ENCODE measurements around the gene RBMS2. TPM values are rescaled to one million over a fixed set of nuclear protein-coding genes. Genes with fewer than 3 reads are reported as not detected.
"Not testable (repeated sequence)": the region's sequence is repeated elsewhere in the genome, so short reads cannot be mapped to it uniquely, and the experiment has no call there.

The RBMS2 gene
- total RNA-seq (2014; rRNA removed; shearing (Covaris generic)): 9.3 and 9.4 TPM in 2 replicates

DNA sequence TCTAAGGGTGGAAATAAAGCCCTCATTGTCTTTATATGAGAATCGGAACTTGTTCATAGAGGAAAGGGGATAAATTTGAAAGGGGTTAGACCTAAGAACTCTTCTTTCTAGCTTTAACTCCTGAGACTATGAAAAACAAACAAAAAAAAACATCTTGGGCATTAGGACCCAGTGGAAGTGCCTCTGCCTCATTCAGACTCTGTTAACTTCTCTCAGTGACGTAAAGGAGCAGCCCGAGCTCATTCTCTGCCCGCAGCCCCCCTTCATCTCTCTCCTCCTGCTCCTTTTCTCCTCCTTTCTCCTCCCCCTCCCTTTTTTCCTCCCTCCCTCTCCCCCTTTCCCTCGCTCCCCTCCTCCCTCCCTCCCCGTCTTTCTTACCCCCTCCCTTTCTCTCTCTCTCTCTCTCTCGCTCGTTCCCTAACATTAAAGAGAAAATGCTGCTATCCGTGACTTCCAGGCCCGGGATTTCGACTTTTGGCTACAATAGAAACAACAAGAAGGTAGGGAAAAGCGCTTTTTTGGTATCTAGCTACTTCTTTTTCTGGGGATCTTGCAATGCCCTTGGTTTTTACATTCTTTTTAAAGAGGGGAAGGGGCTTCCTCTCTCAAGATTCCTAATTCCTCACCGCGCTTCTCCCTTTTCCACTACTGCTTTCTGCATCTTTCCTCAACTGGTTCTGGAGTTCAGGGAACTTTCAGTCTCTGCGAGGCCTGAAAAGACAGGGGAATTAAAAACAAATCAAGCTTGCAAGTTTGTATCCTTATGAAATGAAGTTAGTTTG is at the start of gene RBMS2:
RBMS2 (plus strand) TSS at position 231 of the 782 bp plus-strand sequence; CDS start at position 435, 204 bp downstream.
- Histone ChIP-seq H3K4me1 (peaks cover 10% of the 10 kb centered on the region), H3K36me3 (no peaks in the 10 kb centered on the region), H3K27me3 (no peaks in the 10 kb centered on the region), H3K9me3 (replicated peaks) (no peaks in the 10 kb centered on the region), H3K27ac (peak within 1 kb of the TSS; percentile 59), H3K4me3 (peak within 1 kb of the TSS; percentile 79)
- peak; percentile 82 to 87 for DNase-seq

GRCh38 chr12:56474389-56474788 is 47.2 kb upstream of the RBMS2 start:
- no peaks in the 10 kb centered on the region for H3K27me3 ChIP-seq
- no peak for DNase-seq
- peaks cover 7% of the 10 kb centered on the region; the same call in 1 of the 2 replicates for H3K36me3 ChIP-seq
- no peak overlapping the region for H3K27ac ChIP-seq
- no peak overlapping the region for H3K4me3 ChIP-seq
- H3K4me1 ChIP-seq: no peaks in the 10 kb centered on the region
- no peaks in the 10 kb centered on the region for H3K9me3 ChIP-seq (replicated peaks)

- no peak overlapping the region for H3K4me3 ChIP-seq
- peaks cover 7% of the 10 kb centered on the region; the same call in 1 of the 2 replicates for H3K36me3 ChIP-seq
- H3K4me1 ChIP-seq: no peaks in the 10 kb centered on the region
- no peaks in the 10 kb centered on the region for H3K27me3 ChIP-seq
- no peak for DNase-seq
- H3K27ac ChIP-seq: no peak overlapping the region
- no peaks in the 10 kb centered on the region for H3K9me3 ChIP-seq (replicated peaks)
Observed at GRCh38 chr12:56476143-56476542, 45.5 kb upstream of the RBMS2 start.

GRCh38 chr12:56476972-56477432 is 44.6 kb upstream of the RBMS2 start:
- Histone ChIP-seq H3K4me1 (no peaks in the 10 kb centered on the region), H3K4me3 (no peak overlapping the region), H3K9me3 (replicated peaks) (no peaks in the 10 kb centered on the region), H3K27me3 (no peaks in the 10 kb centered on the region), H3K27ac (no peak overlapping the region), H3K36me3 (peaks cover 7% of the 10 kb centered on the region; the same call in 1 of the 2 replicates)
- no peak for DNase-seq

GRCh38 chr12:56477521-56478225 is 43.9 kb upstream of the RBMS2 start:
- H3K36me3 ChIP-seq: peaks cover 5% of the 10 kb centered on the region; the same call in 1 of the 2 replicates
- H3K9me3 ChIP-seq (replicated peaks): no peaks in the 10 kb centered on the region
- no peak overlapping the region for H3K27ac ChIP-seq
- no peak for DNase-seq
- H3K27me3 ChIP-seq: no peaks in the 10 kb centered on the region
- no peak overlapping the region for H3K4me3 ChIP-seq
- H3K4me1 ChIP-seq: no peaks in the 10 kb centered on the region

GRCh38 chr12:56479625-56480024 is 42.0 kb upstream of the RBMS2 start:
- no peaks in the 10 kb centered on the region for H3K27me3 ChIP-seq
- no peak overlapping the region for H3K4me3 ChIP-seq
- no peak for DNase-seq
- H3K36me3 ChIP-seq: no peaks in the 10 kb centered on the region
- no peaks in the 10 kb centered on the region for H3K4me1 ChIP-seq
- no peaks in the 10 kb centered on the region for H3K9me3 ChIP-seq (replicated peaks)
- H3K27ac ChIP-seq: no peak overlapping the region

GRCh38 chr12:56484566-56484965 is 37.1 kb upstream of the RBMS2 start:
- no peak for DNase-seq
- H3K27ac ChIP-seq: no peak overlapping the region
- H3K36me3 ChIP-seq: no peaks in the 10 kb centered on the region
- H3K9me3 ChIP-seq (replicated peaks): no peaks in the 10 kb centered on the region
- no peaks in the 10 kb centered on the region for H3K4me1 ChIP-seq
- H3K27me3 ChIP-seq: no peaks in the 10 kb centered on the region
- no peak overlapping the region for H3K4me3 ChIP-seq

DNA sequence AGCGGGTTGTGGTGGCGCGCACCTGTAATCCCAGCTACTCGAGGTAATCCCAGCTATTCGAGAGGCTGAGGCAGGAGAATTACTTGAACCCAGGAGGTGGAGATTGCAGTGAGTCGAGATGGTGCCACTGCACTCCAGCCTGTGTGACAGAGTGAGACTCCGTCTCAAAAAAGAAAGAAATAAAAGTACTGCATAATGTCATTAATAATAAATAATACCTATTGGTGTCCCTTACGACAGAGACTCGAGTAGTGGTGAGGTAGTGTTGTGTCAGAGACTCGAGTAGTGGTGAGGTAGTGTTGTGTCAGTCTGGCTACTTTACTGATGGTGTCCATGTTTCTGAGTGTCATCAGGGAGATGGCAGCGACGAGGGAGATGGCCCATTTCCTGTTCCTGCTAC is 34.9 kb upstream of the RBMS2 start:
- DNase-seq: no peak
- Histone ChIP-seq H3K4me1 (no peaks in the 10 kb centered on the region), H3K9me3 (replicated peaks) (no peaks in the 10 kb centered on the region), H3K27me3 (no peaks in the 10 kb centered on the region), H3K4me3 (no peak overlapping the region), H3K36me3 (no peaks in the 10 kb centered on the region), H3K27ac (no peak overlapping the region)

GRCh38 chr12:56487448-56488040 is 34.1 kb upstream of the RBMS2 start:
- Histone ChIP-seq H3K9me3 (replicated peaks) (no peaks in the 10 kb centered on the region), H3K27ac (no peak overlapping the region), H3K4me1 (no peaks in the 10 kb centered on the region), H3K4me3 (no peak overlapping the region), H3K27me3 (no peaks in the 10 kb centered on the region), H3K36me3 (no peaks in the 10 kb centered on the region)
- DNase-seq: no peak

DNA sequence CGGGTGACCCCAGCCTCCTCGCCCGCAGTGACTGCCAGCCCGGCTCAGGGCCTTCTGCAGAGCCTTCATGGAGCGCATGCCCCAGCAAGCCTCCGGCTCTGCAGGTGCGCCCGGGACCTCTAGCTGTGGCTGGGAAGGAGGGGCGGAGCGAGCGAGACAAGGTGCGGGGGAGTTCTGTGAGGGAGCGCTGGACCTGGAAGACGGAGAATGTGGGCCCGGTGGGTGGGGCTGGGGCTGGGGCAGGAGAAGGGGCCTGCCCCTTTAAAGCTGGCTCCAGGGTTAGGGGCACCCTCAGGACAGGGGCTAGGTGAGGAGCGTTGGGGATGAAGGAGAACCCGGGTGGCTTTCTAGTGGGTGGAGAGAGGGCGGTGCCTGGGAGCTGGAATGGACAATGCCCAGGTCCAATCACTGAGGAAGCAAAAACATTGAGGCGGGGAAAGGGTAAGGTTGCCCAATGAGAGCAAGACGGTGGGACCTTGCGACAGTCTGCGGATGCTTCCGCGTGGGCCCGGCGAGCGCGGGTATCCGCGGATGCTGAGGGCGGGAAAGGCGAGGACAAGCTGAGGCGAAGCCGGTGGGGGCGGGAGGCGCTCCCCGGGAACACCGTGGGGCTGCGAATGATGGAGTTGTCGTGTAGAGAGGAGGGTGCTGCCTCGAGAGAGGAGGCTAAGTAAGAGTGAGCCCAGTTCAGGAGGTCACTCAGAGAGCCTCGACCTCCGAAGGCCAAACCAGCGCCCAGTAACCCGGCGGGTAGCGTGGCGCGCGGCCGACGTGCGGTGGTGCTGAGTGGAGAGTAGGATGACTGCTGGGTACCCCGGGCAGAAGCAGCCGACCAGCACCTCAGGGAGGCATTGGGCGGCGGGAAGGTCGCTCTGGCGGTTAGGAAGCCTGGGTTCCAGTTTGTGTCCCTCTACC is 33.3 kb upstream of the RBMS2 start, which contains the start of gene GLS2:
GLS2 (minus strand) TSS at position 121 of the 915 bp plus-strand sequence; CDS start at position 78, 43 bp downstream.
- Histone ChIP-seq H3K36me3 (no peaks in the 10 kb centered on the region), H3K27ac (no peak within 1 kb of the TSS), H3K9me3 (replicated peaks) (no peaks in the 10 kb centered on the region), H3K4me3 (no peak within 1 kb of the TSS), H3K27me3 (no peaks in the 10 kb centered on the region), H3K4me1 (no peaks in the 10 kb centered on the region)
- DNase-seq: no peak

GRCh38 chr12:56490360-56490759 is 31.3 kb upstream of the RBMS2 start:
- Histone ChIP-seq H3K27ac (no peak overlapping the region), H3K36me3 (no peaks in the 10 kb centered on the region), H3K4me1 (no peaks in the 10 kb centered on the region), H3K27me3 (no peaks in the 10 kb centered on the region), H3K9me3 (replicated peaks) (no peaks in the 10 kb centered on the region), H3K4me3 (no peak overlapping the region)
- no peak for DNase-seq

DNA sequence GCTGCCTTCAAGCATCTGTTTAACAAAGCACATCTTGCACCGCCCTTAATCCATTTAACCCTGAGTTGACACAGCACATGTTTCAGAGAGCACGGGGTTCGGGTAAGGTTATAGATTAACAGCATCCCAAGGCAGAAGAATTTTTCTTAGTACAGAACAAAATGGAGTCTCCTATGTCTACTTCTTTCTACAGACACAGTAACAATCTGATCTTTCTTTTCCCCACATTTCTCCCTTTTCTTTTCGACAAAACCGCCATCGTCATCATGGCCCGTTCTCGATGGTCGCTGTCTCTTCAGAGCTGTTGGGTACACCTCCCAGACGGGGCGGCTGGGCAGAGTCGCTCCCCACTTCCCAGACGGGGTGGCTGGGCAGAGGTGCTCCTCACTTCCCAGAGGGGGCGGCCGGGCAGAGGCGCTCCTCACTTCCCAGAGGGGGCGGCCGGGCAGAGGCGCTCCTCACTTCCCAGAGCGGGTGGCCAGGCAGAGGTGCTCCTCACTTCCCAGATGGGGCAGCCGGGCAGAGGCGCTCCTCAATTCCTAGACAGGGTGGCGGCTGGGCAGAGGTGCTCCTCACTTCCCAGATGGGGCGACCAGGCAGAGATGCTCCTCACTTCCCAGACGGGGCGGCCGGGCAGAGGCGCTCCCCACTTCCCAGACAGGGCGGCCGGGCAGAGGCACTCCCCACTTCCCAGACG is 28.1 kb upstream of the RBMS2 start:
- H3K9me3 ChIP-seq (replicated peaks); H3K36me3 ChIP-seq; H3K4me1 ChIP-seq; H3K4me3 ChIP-seq; DNase-seq; H3K27me3 ChIP-seq; H3K27ac ChIP-seq: not testable (repeated sequence)

DNA sequence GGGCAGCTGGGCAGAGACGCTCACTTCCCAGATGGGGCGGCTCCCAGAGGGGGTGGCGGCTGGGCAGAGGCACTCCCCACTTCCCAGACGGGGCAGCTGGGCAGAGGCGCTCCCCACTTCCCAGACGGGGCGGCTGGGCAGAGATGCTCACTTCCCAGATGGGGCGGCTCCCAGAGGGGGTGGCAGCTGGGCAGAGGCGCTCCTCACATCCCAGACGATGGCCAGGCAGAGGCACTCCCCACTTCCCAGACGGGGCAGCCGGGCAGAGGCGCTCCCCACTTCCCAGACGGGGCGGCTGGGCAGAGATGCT is 27.6 kb upstream of the RBMS2 start:
- not testable (repeated sequence) for H3K9me3 ChIP-seq (replicated peaks); H3K4me3 ChIP-seq; H3K27me3 ChIP-seq; H3K4me1 ChIP-seq; DNase-seq; H3K36me3 ChIP-seq; H3K27ac ChIP-seq

- not testable (repeated sequence) for H3K36me3 ChIP-seq; H3K27ac ChIP-seq; H3K4me1 ChIP-seq; H3K27me3 ChIP-seq; H3K4me3 ChIP-seq; H3K9me3 ChIP-seq (replicated peaks); DNase-seq
Observed at GRCh38 chr12:56494481-56494880, 27.1 kb upstream of the RBMS2 start.
